Neutrophil (primary cell): ENCODE results near the gene C6orf141.

Source experiments
- H3K27ac ChIP-seq: fragments of 200-600 bp; sonication (generic); 2 replicates; pipeline ENCODE4 v1.5.1; 2016; ENCODE audit warnings: mild to moderate bottlenecking, moderate library complexity
- H3K27me3 ChIP-seq: fragments of 200-600 bp; sonication (generic); 2 replicates; pipeline ENCODE4 v1.6.0; 2016; ENCODE audit warnings: mild to moderate bottlenecking
- H3K36me3 ChIP-seq: fragments of 200-600 bp; sonication (generic); 2 replicates; pipeline ENCODE4 v1.5.1; 2017
- H3K4me1 ChIP-seq, 2 experiments: fragments of 200-600 bp in 1 of 2; sonication (generic) in 1 of 2; 1 replicate in 1 of 2; 2 replicates in 1 of 2; pipeline versions ENCODE4 v1.5.1 to v1.6.1; 2013 to 2016; ENCODE audit warnings: low read depth in 1 of 2, low read length in 1 of 2, mild to moderate bottlenecking in 1 of 2, moderate library complexity in 1 of 2; ENCODE audit not compliant: control insufficient read depth in 1 of 2, insufficient read depth in 1 of 2
- H3K4me3 ChIP-seq, 2 experiments: fragments of 200-600 bp in 1 of 2; sonication (generic) in 1 of 2; 1 replicate in 1 of 2; 2 replicates in 1 of 2; pipeline ENCODE4 v1.5.1; 2013 to 2016; ENCODE audit warnings: low read depth in 1 of 2, low read length in 1 of 2, mild to moderate bottlenecking in 1 of 2, moderate library complexity in 1 of 2
- H3K9me3 ChIP-seq: fragments of 200-600 bp; sonication (generic); 2 replicates; pipeline ENCODE4 v1.5.1; 2016
- CTCF ChIP-seq: fragments of 200-600 bp; sonication (generic); IDR thresholded peaks from 2 replicates; pipeline ENCODE4 v1.5.1; 2016; ENCODE audit warnings: antibody characterized with exemption

Gene C6orf141

GRCh38 chr6:49540614-49541013 lies 9.9 kb upstream of the C6orf141 start:
- Histone ChIP-seq H3K9me3 (no peaks in the 10 kb centered on the region), H3K4me1 (no peaks in the 10 kb centered on the region), H3K4me3 (no peak overlapping the region), H3K27ac (no peak overlapping the region), H3K36me3 (no peaks in the 10 kb centered on the region), H3K27me3 (no peaks in the 10 kb centered on the region)
- no peak for TF ChIP-seq CTCF

- no peak for TF ChIP-seq CTCF
- no peak overlapping the region for H3K4me3 ChIP-seq
- no peak overlapping the region for H3K27ac ChIP-seq
Observed at GRCh38 chr6:49541210-49541724, 9.2 kb upstream of the C6orf141 start.

GRCh38 chr6:49541936-49542335 lies 8.5 kb upstream of the C6orf141 start:
- Histone ChIP-seq H3K27me3 (peaks cover 5% of the 10 kb centered on the region), H3K4me3 (no peak overlapping the region), H3K4me1 (no peaks in the 10 kb centered on the region), H3K27ac (no peak overlapping the region), H3K36me3 (no peaks in the 10 kb centered on the region), H3K9me3 (no peaks in the 10 kb centered on the region)
- TF ChIP-seq CTCF, result no peak

More at GRCh38 chr6:49541210-49541724, 9.2 kb upstream of the C6orf141 start:
- Histone ChIP-seq H3K9me3 (no peaks in the 10 kb centered on the region), H3K27me3 (peaks cover under 1% of the 10 kb centered on the region), H3K36me3 (no peaks in the 10 kb centered on the region), H3K4me1 (no peaks in the 10 kb centered on the region)

- Histone ChIP-seq H3K9me3 (no peaks in the 10 kb centered on the region), H3K4me1 (no peaks in the 10 kb centered on the region), H3K36me3 (no peaks in the 10 kb centered on the region), H3K4me3 (no peak overlapping the region), H3K27me3 (peaks cover 17% of the 10 kb centered on the region), H3K27ac (no peak overlapping the region)
- no peak for TF ChIP-seq CTCF
Observed at GRCh38 chr6:49543087-49543858, 7.2 kb upstream of the C6orf141 start.

- no peaks in the 10 kb centered on the region for H3K9me3 ChIP-seq
- H3K4me3 ChIP-seq, result no peak overlapping the region
- H3K27ac ChIP-seq, result no peak overlapping the region
- peaks cover 47% of the 10 kb centered on the region for H3K27me3 ChIP-seq
- TF ChIP-seq CTCF, result no peak
- peaks cover 10 to 13% of the 10 kb centered on the region in 2 experiments for H3K4me1 ChIP-seq
- no peaks in the 10 kb centered on the region for H3K36me3 ChIP-seq
Observed at GRCh38 chr6:49546331-49546730, 4.1 kb upstream of the C6orf141 start.
